Measurements from ENCODE around the gene SUN2. TPM values are rescaled to one million over a fixed set of nuclear protein-coding genes. Genes with fewer than 3 reads are reported as not detected.
A peak's percentile ranks its signal among the peaks of the same experiment; 100 is the strongest.

Gene SUN2
- total RNA-seq, 1 experiment from 2014 or later: 55.5 TPM

GRCh38 chr22:38728871-38729796 is 26.7 kb downstream of the SUN2 start:
- CTCF ChIA-PET: no interaction called here

GRCh38 chr22:38727530-38728451 is 28.0 kb downstream of the SUN2 start:
- POLR2A ChIA-PET (ENCODE audit: unreplicated experiment): no interaction called here
- no peaks in the 10 kb centered on the region for H3K27me3 ChIP-seq (ENCODE audit: low read length)
- H3K9me2 ChIP-seq (replicated peaks; ENCODE audit: low read length): no peaks in the 10 kb centered on the region
- TF ChIP-seq CTCF (conservative IDR thresholded peaks at IDR 0.05; ENCODE audit: low read depth, low read length) (no peak), EZH2 (IDR thresholded peaks at IDR 0.05; ENCODE audit: low read length, unreplicated experiment) (no peak)
- no peak for DNase-seq
- intact Hi-C loops (cut with micrococcal nuclease): no loop called here
- H3K9ac ChIP-seq (ENCODE audit: low read length): no peak overlapping the region
- no TSS peak for BruUV-seq (replicated peaks)
- no peak for ATAC-seq
- no peak overlapping the region for H3K27ac ChIP-seq (ENCODE audit: low read length)
- H3K4me3 ChIP-seq (ENCODE audit: low read length): no peak overlapping the region
- H2AFZ ChIP-seq (ENCODE audit: low read length): no peak overlapping the region
- no peaks in the 10 kb centered on the region for H3K4me1 ChIP-seq (ENCODE audit: insufficient read depth, low read length)
- peaks cover 20% of the 10 kb centered on the region; the same call in 1 of the 2 replicates for H3K36me3 ChIP-seq (ENCODE audit: low read depth, low read length)
- H3K4me2 ChIP-seq (ENCODE audit: low read length): no peak overlapping the region
- no peaks in the 10 kb centered on the region for H3K9me3 ChIP-seq (ENCODE audit: low read length)
- CTCF ChIA-PET: no interaction called here
- H3K79me2 ChIP-seq (ENCODE audit: low read length): no peaks in the 10 kb centered on the region
- no peaks in the 10 kb centered on the region for H3F3A ChIP-seq (ENCODE audit: low read length, unreplicated experiment)
- H4K20me1 ChIP-seq (ENCODE audit: low read length): no peaks in the 10 kb centered on the region

More at GRCh38 chr22:38728871-38729796, 26.7 kb downstream of the SUN2 start:
- POLR2A ChIA-PET (ENCODE audit: unreplicated experiment): no interaction called here
- Histone ChIP-seq H3K9ac (ENCODE audit: low read length) (no peak overlapping the region), H2AFZ (ENCODE audit: low read length) (no peak overlapping the region), H3K27me3 (ENCODE audit: low read length) (no peaks in the 10 kb centered on the region), H3K4me1 (ENCODE audit: insufficient read depth, low read length) (no peaks in the 10 kb centered on the region), H4K20me1 (ENCODE audit: low read length) (no peaks in the 10 kb centered on the region), H3K4me2 (ENCODE audit: low read length) (no peak overlapping the region), H3K79me2 (ENCODE audit: low read length) (no peaks in the 10 kb centered on the region), H3K36me3 (ENCODE audit: low read depth, low read length) (peaks cover 18% of the 10 kb centered on the region), H3K4me3 (ENCODE audit: low read length) (no peak overlapping the region), H3F3A (ENCODE audit: low read length, unreplicated experiment) (no peaks in the 10 kb centered on the region), H3K27ac (ENCODE audit: low read length) (no peak overlapping the region), H3K9me3 (ENCODE audit: low read length) (no peaks in the 10 kb centered on the region), H3K9me2 (replicated peaks; ENCODE audit: low read length) (no peaks in the 10 kb centered on the region)
- BruUV-seq (replicated peaks): no TSS peak
- intact Hi-C loops (cut with micrococcal nuclease): no loop called here
- ATAC-seq: peak; percentile 18; the same call in 1 of the 2 replicates
- TF ChIP-seq EZH2phosphoT487 (IDR thresholded peaks at IDR 0.05; ENCODE audit: borderline replicate concordance, low read length) (no peak), CTCF (conservative IDR thresholded peaks at IDR 0.05; ENCODE audit: low read depth, low read length) (no peak), EZH2 (IDR thresholded peaks at IDR 0.05; ENCODE audit: low read length, unreplicated experiment) (no peak)
- no peak for DNase-seq

All from PC-3 (cell line).